Osteoblast (primary cell): Measurements from ENCODE around the gene SPINK4. TPM values are rescaled to one million over a fixed set of nuclear protein-coding genes. Genes with fewer than 3 reads are reported as not detected.
A peak's percentile ranks its signal among the peaks of the same experiment; 100 is the strongest.

ENCODE experiments used
- DNase-seq: peaks from one replicate; pipeline ENCODE4 v3.0.0; 2011; ENCODE audit warnings: low spot score, mixed read lengths; ENCODE audit not compliant: insufficient read length; ENCODE audit errors: missing footprints
- H2AFZ ChIP-seq: 2 replicates; pipeline ENCODE4 v1.6.0; 2011; ENCODE audit warnings: mild to moderate bottlenecking, low read length
- H3K27ac ChIP-seq: 2 replicates; pipeline ENCODE4 v1.5.1; 2011; ENCODE audit warnings: mild to moderate bottlenecking, low read depth, low read length, moderate library complexity
- H3K27me3 ChIP-seq: 2 replicates; pipeline ENCODE4 v1.6.0; 2012; ENCODE audit warnings: mild to moderate bottlenecking, control low read depth, inconsistent platforms, low read length, moderate library complexity; ENCODE audit not compliant: insufficient read depth
- H3K36me3 ChIP-seq: 2 replicates; pipeline ENCODE4 v1.5.1; 2011; ENCODE audit warnings: mild to moderate bottlenecking, low read length, control low read depth, moderate library complexity; ENCODE audit not compliant: insufficient read depth
- H3K4me1 ChIP-seq: 2 replicates; pipeline ENCODE4 v1.5.1; 2011; ENCODE audit warnings: mild to moderate bottlenecking, low read length, control low read depth, moderate library complexity; ENCODE audit not compliant: insufficient read depth
- H3K4me2 ChIP-seq: 2 replicates; pipeline ENCODE4 v1.6.0; 2011; ENCODE audit warnings: mild to moderate bottlenecking, low read length; ENCODE audit not compliant: insufficient read depth
- H3K4me3 ChIP-seq: fragments of 200-600 bp; sonication (generic); 3 replicates; pipeline ENCODE4 v1.5.1; 2012; ENCODE audit warnings: mild to moderate bottlenecking, low read length, inconsistent platforms; ENCODE audit not compliant: insufficient read depth
- H3K79me2 ChIP-seq: 2 replicates; pipeline ENCODE4 v1.6.0; 2012; ENCODE audit warnings: mild to moderate bottlenecking, low read length, control low read depth, inconsistent platforms; ENCODE audit not compliant: insufficient read depth
- H3K9me3 ChIP-seq: 2 replicates; pipeline ENCODE4 v1.5.1; 2011; ENCODE audit warnings: low read depth, low read length, control low read depth
- H4K20me1 ChIP-seq: 2 replicates; pipeline ENCODE4 v1.6.0; 2012; ENCODE audit warnings: mild to moderate bottlenecking, low read length, control low read depth; ENCODE audit not compliant: insufficient read depth
- CTCF ChIP-seq: IDR thresholded peaks from 2 replicates; pipeline ENCODE4 v1.5.1; 2011; ENCODE audit warnings: mild to moderate bottlenecking, low read depth, low read length, moderate library complexity; ENCODE audit errors: extremely low read depth
- total RNA-seq: library from RNA; depleted of rRNA; stranded (reverse); fragments of >200 nt; gene quantifications from 2 replicates; pipeline ENCODE4 v1.2.3, GENCODE V29; 2012

Gene SPINK4
- total RNA-seq, 1 donor, result not detected

DNA sequence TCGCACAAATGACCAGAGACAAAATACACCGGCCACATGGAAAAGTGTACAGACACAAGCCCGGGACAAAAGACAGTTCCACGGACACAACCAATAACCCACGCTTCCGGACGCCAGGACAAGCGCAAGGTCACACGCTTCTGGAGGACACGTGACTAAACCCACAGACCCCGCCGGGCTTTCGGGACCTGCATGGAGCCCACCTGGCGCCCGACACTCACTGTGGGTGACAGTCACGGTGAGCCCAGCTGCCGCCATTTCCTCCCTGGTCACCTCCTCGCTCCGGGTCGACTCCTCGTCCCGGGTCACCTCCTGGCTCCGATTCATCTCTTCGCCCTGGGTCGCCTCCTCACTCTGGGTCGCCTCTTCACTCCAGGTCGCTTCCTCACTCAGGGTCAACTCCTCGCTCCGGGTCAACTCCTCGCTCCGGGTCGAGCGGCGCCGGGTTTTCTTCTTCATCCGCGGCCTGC lies 24.1 kb downstream of the SPINK4 start:
- peaks cover 46% of the 10 kb centered on the region for H3K36me3 ChIP-seq
- H3K79me2 ChIP-seq, result peaks cover 56% of the 10 kb centered on the region
- DNase-seq, result peak; percentile 76
- peaks cover 7% of the 10 kb centered on the region for H4K20me1 ChIP-seq
- H3K4me1 ChIP-seq, result peaks cover 18% of the 10 kb centered on the region
- peak overlapping the region; percentile 91 for H2AFZ ChIP-seq
- peak overlapping the region; percentile 77 for H3K27ac ChIP-seq
- H3K27me3 ChIP-seq, result no peaks in the 10 kb centered on the region
- no peaks in the 10 kb centered on the region for H3K9me3 ChIP-seq
- peak overlapping the region; percentile 88 for H3K4me2 ChIP-seq
- peak overlapping the region; percentile 86 for H3K4me3 ChIP-seq
- no peak for TF ChIP-seq CTCF

DNA sequence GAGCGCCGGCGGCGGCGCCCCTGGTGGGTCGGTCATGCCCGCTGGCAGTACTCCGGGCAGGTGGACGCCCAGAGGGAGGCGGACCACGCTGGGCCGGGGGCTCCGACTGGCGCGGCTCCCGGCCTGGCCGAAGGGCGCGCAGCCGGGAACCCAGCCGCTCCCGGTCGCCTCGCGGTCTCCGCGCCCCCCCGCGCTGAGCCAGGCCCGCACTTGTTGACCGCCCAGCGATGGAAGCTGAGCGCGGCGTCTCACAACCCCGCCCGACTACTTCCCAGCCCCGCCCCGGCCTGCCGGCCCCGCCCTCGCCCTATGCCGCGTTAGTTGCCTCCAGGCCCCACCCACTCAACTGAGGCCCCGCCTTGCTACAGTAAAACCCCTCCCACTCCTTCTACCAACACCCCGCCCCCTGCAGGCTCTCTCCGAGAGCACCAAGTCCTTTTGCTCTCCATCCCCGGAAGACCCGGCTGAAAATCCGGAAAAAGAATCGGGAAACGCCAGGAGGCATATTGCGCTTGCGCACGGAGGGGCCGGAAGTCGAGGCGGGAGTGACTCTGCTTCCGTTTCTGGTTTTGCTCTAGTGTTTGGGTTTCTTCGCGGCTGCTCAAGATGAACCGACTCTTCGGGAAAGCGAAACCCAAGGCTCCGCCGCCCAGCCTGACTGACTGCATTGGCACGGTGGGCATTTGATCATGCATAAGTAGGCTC lies 24.7 kb downstream of the SPINK4 start, which contains the start of the genes BAG1 and CHMP5:
BAG1 (minus strand) TSS at position 236 of the 705 bp plus-strand sequence.
CHMP5 (plus strand) TSS at position 577 of the 705 bp plus-strand sequence; CDS start at position 607, 30 bp downstream.
- H3K9me3 ChIP-seq, result no peaks in the 10 kb centered on the region
- DNase-seq, result peak; percentile 98
- H3K36me3 ChIP-seq, result peaks cover 42% of the 10 kb centered on the region
- H3K79me2 ChIP-seq, result peaks cover 56% of the 10 kb centered on the region
- H3K27ac ChIP-seq, result peak within 1 kb of the TSS; percentile 88
- H2AFZ ChIP-seq, result peak within 1 kb of the TSS; percentile 91
- H3K4me3 ChIP-seq, result peak within 1 kb of the TSS; percentile 86
- peaks cover 18% of the 10 kb centered on the region for H3K4me1 ChIP-seq
- peak within 1 kb of the TSS; percentile 100 for H3K4me2 ChIP-seq
- no peaks in the 10 kb centered on the region for H3K27me3 ChIP-seq
- peak; percentile 32 for TF ChIP-seq CTCF
- H4K20me1 ChIP-seq, result peaks cover 7% of the 10 kb centered on the region

- Histone ChIP-seq H3K27me3 (no peaks in the 10 kb centered on the region), H2AFZ (peak overlapping the region; percentile 82), H3K79me2 (peaks cover 56% of the 10 kb centered on the region), H3K9me3 (no peaks in the 10 kb centered on the region), H3K4me1 (peaks cover 18% of the 10 kb centered on the region), H3K4me3 (peak overlapping the region; percentile 86), H3K36me3 (peaks cover 43% of the 10 kb centered on the region), H3K4me2 (peak overlapping the region; percentile 100), H4K20me1 (peaks cover 7% of the 10 kb centered on the region), H3K27ac (peak overlapping the region; percentile 88)
- TF ChIP-seq CTCF, result no peak
- peak; percentile 68 for DNase-seq
Measured at GRCh38 chr9:33265211-33265865, 25.4 kb downstream of the SPINK4 start.
